GM12875 (cell line): ENCODE data around the gene COL6A2.

Source experiments
- H3K4me3 ChIP-seq: one replicate; pipeline ENCODE4 v1.5.1; 2011; ENCODE audit warnings: low read depth, low read length, control low read depth
- TF ChIP-seq, protein P1 (sequence below): IDR thresholded peaks from 2 replicates; pipeline ENCODE4 v1.5.1; 2011; ENCODE audit warnings: low read depth, mild to moderate bottlenecking, control low read depth, inconsistent platforms, low read length, moderate library complexity, borderline replicate concordance; ENCODE audit not compliant: insufficient read depth

COL6A2 gene

GRCh38 chr21:46065215-46065913 is 32.5 kb upstream of the COL6A2 start:
- H3K4me3 ChIP-seq, result no peak overlapping the region
- TF ChIP-seq, protein P1, sequence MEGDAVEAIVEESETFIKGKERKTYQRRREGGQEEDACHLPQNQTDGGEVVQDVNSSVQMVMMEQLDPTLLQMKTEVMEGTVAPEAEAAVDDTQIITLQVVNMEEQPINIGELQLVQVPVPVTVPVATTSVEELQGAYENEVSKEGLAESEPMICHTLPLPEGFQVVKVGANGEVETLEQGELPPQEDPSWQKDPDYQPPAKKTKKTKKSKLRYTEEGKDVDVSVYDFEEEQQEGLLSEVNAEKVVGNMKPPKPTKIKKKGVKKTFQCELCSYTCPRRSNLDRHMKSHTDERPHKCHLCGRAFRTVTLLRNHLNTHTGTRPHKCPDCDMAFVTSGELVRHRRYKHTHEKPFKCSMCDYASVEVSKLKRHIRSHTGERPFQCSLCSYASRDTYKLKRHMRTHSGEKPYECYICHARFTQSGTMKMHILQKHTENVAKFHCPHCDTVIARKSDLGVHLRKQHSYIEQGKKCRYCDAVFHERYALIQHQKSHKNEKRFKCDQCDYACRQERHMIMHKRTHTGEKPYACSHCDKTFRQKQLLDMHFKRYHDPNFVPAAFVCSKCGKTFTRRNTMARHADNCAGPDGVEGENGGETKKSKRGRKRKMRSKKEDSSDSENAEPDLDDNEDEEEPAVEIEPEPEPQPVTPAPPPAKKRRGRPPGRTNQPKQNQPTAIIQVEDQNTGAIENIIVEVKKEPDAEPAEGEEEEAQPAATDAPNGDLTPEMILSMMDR, result no peak

GRCh38 chr21:46065914-46066551 is 31.9 kb upstream of the COL6A2 start:
- H3K4me3 ChIP-seq, result no peak overlapping the region
- TF ChIP-seq, protein P1, result no peak

DNA sequence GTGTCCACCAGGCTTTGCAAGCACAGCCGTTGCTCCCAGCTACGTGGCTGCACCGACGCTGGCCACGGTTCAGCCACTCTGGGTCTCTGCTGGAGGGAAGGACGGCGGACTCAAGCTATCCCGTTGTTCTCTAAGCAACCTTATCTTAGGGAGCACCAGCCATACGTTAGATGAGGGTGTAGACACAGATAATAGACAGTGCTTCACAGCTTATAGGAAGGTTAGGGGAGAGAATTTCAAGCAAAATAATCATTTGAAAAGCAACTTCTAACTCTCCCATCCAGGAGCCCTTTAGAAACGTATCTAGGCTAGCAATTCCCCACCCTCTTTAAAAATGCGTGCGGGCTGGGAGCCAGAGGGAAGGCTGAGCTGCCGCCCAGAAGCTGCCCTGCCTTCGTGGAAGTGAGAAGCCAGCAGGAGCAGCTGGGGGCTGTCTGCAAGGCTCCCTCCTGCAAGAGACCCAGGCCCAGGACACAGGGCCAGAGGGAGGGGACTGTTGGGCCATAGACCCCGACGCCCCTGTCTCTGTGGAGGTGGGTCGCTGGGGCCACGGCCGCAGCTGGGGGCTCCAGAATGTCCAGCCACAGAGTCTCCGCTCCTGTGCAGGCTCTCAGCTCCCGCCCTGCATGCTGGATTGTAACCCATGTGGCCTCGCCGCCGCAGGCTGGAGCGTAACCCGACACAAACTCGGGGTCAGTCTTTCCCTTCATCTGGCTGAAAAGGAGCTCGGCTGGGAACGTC is 31.2 kb upstream of the COL6A2 start:
- TF ChIP-seq, protein P1, result no peak

GRCh38 chr21:46067505-46068201 is 30.3 kb upstream of the COL6A2 start:
- TF ChIP-seq, protein P1, result no peak
- H3K4me3 ChIP-seq, result no peak overlapping the region

More for the DNA sequence above, 31.2 kb upstream of the COL6A2 start:
- H3K4me3 ChIP-seq, result no peak overlapping the region

DNA sequence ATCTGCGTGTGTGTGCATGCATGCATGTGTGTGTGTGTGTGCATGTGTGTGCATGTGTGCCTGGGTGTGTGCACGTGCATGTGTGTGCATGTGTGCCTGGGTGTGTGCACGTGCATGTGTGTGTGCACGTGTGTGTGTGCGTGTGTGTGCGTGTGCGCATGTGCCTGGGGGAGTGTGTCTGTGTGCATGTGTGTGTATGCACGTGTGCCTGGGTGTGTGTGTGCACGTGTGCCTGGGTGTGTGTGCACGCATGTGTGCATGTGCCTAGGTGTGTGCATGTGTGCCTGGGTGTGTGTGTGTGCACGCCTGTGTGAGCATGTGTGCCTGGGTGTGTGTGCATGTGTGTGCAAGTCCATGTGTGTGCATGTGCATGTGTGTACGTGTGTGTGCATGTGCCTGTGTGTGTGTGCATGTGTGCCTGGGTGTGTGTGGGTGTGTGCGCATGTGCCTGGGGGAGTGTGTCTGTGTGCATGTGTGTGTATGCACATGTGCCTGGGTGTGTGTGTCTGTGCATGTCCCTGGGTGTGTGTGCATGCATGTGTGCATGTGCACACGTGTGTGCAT is 29.3 kb upstream of the COL6A2 start:
- H3K4me3 ChIP-seq, result no peak overlapping the region
- TF ChIP-seq, protein P1, result no peak

DNA sequence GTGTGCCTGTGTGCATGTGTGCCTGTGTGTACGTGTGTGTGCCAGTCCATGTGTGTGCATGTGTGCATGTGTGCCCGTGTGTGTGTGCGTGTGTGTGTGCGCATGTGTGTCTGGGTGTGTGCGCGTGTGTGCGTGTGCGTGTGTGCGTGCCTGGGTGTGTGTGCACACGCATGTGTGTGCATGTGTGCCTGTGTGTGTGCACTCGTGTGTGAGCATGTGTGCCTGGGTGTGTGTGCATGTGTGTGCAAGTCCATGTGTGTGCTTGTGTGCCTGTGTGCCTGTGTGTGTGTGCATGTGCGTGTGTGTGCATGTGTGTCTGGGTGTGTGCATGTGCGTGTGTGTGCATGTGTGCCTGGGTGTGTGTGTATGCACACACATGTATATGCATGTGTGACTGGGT is 28.7 kb upstream of the COL6A2 start:
- H3K4me3 ChIP-seq, result no peak overlapping the region
- TF ChIP-seq, protein P1, result no peak
